HT-29 (cell line): Measurements from ENCODE around the gene CD74. TPM values are rescaled to one million over a fixed set of nuclear protein-coding genes. Genes with fewer than 3 reads are reported as not detected.

Source experiments
- DNase-seq: peaks from one replicate; pipeline ENCODE4 v3.0.0-alpha.2; 2015; ENCODE audit warnings: low spot score
- total RNA-seq: library from RNA; depleted of rRNA; stranded (reverse); fragments of >200 nt; shearing (Covaris generic); gene quantifications from 2 replicates; pipeline ENCODE4 v1.2.3, GENCODE V29; 2014

The CD74 gene
- total RNA-seq, 1 experiment from 2014 or later: 12.7 TPM

GRCh38 chr5:150410524-150411244 is 2.0 kb downstream of the CD74 start:
- DNase-seq: peak; percentile 62

GRCh38 chr5:150409638-150410523 is 2.8 kb downstream of the CD74 start:
- peak; percentile 84 for DNase-seq

- no peak for DNase-seq
Measured at GRCh38 chr5:150408231-150408943, 4.3 kb downstream of the CD74 start.

GRCh38 chr5:150407096-150407720 is 5.5 kb downstream of the CD74 start:
- no peak for DNase-seq

GRCh38 chr5:150406723-150407095 is 6.0 kb downstream of the CD74 start:
- no peak for DNase-seq

- DNase-seq: no peak
Measured at GRCh38 chr5:150406103-150406722, 6.5 kb downstream of the CD74 start.

- DNase-seq: no peak
Measured at GRCh38 chr5:150404941-150405816, 7.5 kb downstream of the CD74 start.

- no peak for DNase-seq
Measured at GRCh38 chr5:150404535-150404934, 8.2 kb downstream of the CD74 start.

- DNase-seq: no peak
Measured at GRCh38 chr5:150404121-150404520, 8.6 kb downstream of the CD74 start.

- DNase-seq: no peak
Measured at GRCh38 chr5:150402901-150403342, 9.8 kb downstream of the CD74 start.

- no peak for DNase-seq
Measured at GRCh38 chr5:150402229-150402773, 10.4 kb downstream of the CD74 start.

GRCh38 chr5:150401376-150402228 is 11.1 kb downstream of the CD74 start:
- DNase-seq: no peak

GRCh38 chr5:150401076-150401375 is 11.7 kb downstream of the CD74 start:
- DNase-seq: no peak

- DNase-seq: no peak
Measured at GRCh38 chr5:150400316-150401075, 12.2 kb downstream of the CD74 start.

- no peak for DNase-seq
Measured at GRCh38 chr5:150399524-150400211, 13.0 kb downstream of the CD74 start.

GRCh38 chr5:150398722-150399523 is 13.8 kb downstream of the CD74 start:
- DNase-seq: peak; percentile 28
